Ovary (tissue), 9 donors: Measurements from ENCODE around the gene CEP83. TPM values are rescaled to one million over a fixed set of nuclear protein-coding genes. Genes with fewer than 3 reads are reported as not detected.

Experiments
- DNase-seq, 5 donors: peaks; one replicate each; pipeline ENCODE4 v3.0.0-alpha.2; 2019 to 2020
- H3K27ac ChIP-seq, 2 donors: fragments of 200-600 bp; one replicate each; pipeline versions ENCODE4 v1.5.1 to v1.8.0; 2019 to 2022
- H3K27me3 ChIP-seq: fragments of 200-600 bp; one replicate; pipeline ENCODE4 v1.8.0; 2022
- H3K36me3 ChIP-seq: fragments of 200-600 bp; sonication (generic); one replicate; pipeline ENCODE4 v1.5.1; 2019
- H3K4me1 ChIP-seq: one replicate; pipeline ENCODE4 v1.8.1; 2013; ENCODE audit warnings: mild to moderate bottlenecking, moderate library complexity; ENCODE audit not compliant: insufficient read depth
- H3K4me3 ChIP-seq: fragments of 200-600 bp; sonication (generic); one replicate; pipeline ENCODE4 v1.5.1; 2017
- H3K9me3 ChIP-seq, 2 donors: fragments of 200-600 bp in 1 of 2; sonication (generic) in 1 of 2; one replicate each; pipeline versions ENCODE4 v1.5.1 to v1.8.1; 2013 to 2019; ENCODE audit warnings: mild to moderate bottlenecking in 1 of 2, moderate library complexity in 1 of 2
- EP300 ChIP-seq: sonication (generic); formaldehyde crosslinking; IDR thresholded peaks from one replicate; pipeline ENCODE4 v1.6.1; 2017; ENCODE audit warnings: antibody characterized with exemption
- POLR2A ChIP-seq: fragments of 450-650 bp; IDR thresholded peaks from one replicate; pipeline ENCODE4 v1.6.1; 2017; ENCODE audit warnings: antibody characterized with exemption, mild to moderate bottlenecking, moderate library complexity
- WGBS, 3 donors: extraction: QIAGEN DNeasy Blood & Tissue Kit in 1 of 3; methylation state at CpG; one replicate each; pipeline versions ENCODE4 v1.1.5 to v1.1.7; 2013 to 2017; 5-methylcytosine and 5-hydroxymethylcytosine counted together
- intact Hi-C, 4 donors: fragments of 100-400 bp; cut with DNase I; formaldehyde crosslinking; loops; one replicate each; pipeline versions ENCODE4 v1.11.0 to v1.15.1; 2022 to 2023
- polyA plus RNA-seq, 2 donors: library from polyadenylated mRNA; stranded (reverse); fragments of 200-250 nt in 1 of 2; fragments of 350-450 nt in 1 of 2; fragmentation: Illumina TruSeq in 1 of 2; extraction: RNeasy Lipid Tissue Mini Kit (QIAGEN cat#74804) in 1 of 2; gene quantifications; one replicate each; pipeline ENCODE4 v1.2.3, GENCODE V29; 2013 to 2014
- total RNA-seq, 7 donors: library from RNA; depleted of rRNA in 2 of 7; stranded (reverse); fragments of >200 nt in 2 of 7; fragmentation: NEBNext Ultra II Directional in 3 of 7; extraction: Animal tissue kit (Norgen Biotek cat#: 25700) in 3 of 7; gene quantifications; one replicate each; pipeline versions ENCODE4 v1.1.0 to v1.2.4, GENCODE V29; 2016 to 2023
- TF ChIP-seq, protein P1 (sequence below), 3 donors: fragments of 450-650 bp in 2 of 3; fragments of 200-600 bp in 1 of 3; IDR thresholded peaks; one replicate each; pipeline versions ENCODE4 v1.5.1 to v1.8.0; 2016 to 2022; ENCODE audit warnings: antibody characterized with exemption in 3 of 3, mild to moderate bottlenecking in 1 of 3
- donor health status: DM: no; HTN: no; CAD: no; lungs with moderate emphysema.
- donor health status: DM: no; HTN: no; CAD: no.
- donor health status: Bipolar disorder and iron deficiency.
- donor health status: DM: yes; HTN: yes; CAD: no.
- donor health status: DM: no; HTN: no; CAD: no.
- donor health status: DM: yes; HTN: yes; CAD: no.

The CEP83 gene
- total and polyA plus RNA-seq, 9 donors = 5.5 to 47.6 (median 17.3) TPM

- Histone ChIP-seq H3K4me3 (no peak overlapping the region), H3K36me3 (no peaks in the 10 kb centered on the region), H3K27me3 (no peaks in the 10 kb centered on the region), H3K9me3 (no peaks in the 10 kb centered on the region), H3K4me1 (peaks cover 7% of the 10 kb centered on the region), H3K27ac (no peak overlapping the region)
- intact Hi-C loops = no loop called here
- 94 to 97% (median 95%) methylated on average over 3 of the region's 3 CpGs for WGBS, 3 donors
- no peak for DNase-seq
- no peak for TF ChIP-seq POLR2A
- no peak for TF ChIP-seq EP300
These were observed 186.4 kb downstream of the CEP83 start for GRCh38 chr12:94273272-94273671.

DNA sequence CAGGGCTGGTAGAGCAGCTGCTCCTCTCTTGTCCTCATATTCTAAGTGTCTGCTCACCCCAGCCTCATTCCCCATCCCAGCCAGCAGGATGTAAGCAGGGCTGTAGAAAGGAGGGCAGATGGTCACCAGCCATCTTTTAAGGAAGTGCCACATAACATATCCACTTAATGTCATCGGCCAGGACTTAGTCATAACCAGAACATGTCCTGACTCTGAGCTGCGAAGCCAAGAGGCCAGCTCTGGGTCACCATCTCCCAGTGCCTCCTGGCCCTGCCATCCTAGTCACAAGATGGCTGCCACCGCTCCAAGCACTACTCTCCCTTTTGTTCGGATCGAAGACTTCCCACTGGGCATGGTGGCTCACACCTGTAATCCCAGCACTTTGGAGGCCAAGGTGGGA lies 187.4 kb downstream of the CEP83 start:
- no peak overlapping the region for H3K27ac ChIP-seq
- TF ChIP-seq POLR2A (no peak), EP300 (no peak)
- TF ChIP-seq, protein P1, sequence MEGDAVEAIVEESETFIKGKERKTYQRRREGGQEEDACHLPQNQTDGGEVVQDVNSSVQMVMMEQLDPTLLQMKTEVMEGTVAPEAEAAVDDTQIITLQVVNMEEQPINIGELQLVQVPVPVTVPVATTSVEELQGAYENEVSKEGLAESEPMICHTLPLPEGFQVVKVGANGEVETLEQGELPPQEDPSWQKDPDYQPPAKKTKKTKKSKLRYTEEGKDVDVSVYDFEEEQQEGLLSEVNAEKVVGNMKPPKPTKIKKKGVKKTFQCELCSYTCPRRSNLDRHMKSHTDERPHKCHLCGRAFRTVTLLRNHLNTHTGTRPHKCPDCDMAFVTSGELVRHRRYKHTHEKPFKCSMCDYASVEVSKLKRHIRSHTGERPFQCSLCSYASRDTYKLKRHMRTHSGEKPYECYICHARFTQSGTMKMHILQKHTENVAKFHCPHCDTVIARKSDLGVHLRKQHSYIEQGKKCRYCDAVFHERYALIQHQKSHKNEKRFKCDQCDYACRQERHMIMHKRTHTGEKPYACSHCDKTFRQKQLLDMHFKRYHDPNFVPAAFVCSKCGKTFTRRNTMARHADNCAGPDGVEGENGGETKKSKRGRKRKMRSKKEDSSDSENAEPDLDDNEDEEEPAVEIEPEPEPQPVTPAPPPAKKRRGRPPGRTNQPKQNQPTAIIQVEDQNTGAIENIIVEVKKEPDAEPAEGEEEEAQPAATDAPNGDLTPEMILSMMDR (IDR thresholded peaks at IDR 0.05) = no peak
- no peak for DNase-seq
- H3K9me3 ChIP-seq = no peaks in the 10 kb centered on the region
- intact Hi-C loops = loop anchor here in 1 of 4 donors (1.0 kb wide), 1 partner anchor 40 kb away; no protein-coding TSS in a partner anchor
- 85 to 97% (median 95%) methylated on average over 5 of the region's 5 CpGs for WGBS, 3 donors
- H3K4me3 ChIP-seq = no peak overlapping the region
- H3K27me3 ChIP-seq = no peaks in the 10 kb centered on the region
- no peaks in the 10 kb centered on the region for H3K36me3 ChIP-seq
- H3K4me1 ChIP-seq = peaks cover 1% of the 10 kb centered on the region

GRCh38 chr12:94271351-94271750 lies 188.3 kb downstream of the CEP83 start:
- no peaks in the 10 kb centered on the region for H3K9me3 ChIP-seq
- TF ChIP-seq EP300 = no peak
- TF ChIP-seq, protein P1 (IDR thresholded peaks at IDR 0.05) = no peak
- TF ChIP-seq POLR2A = no peak
- WGBS, 3 donors = 75 to 79% (median 79%) methylated on average over 6 of the region's 6 CpGs
- H3K4me3 ChIP-seq = no peak overlapping the region
- DNase-seq = no peak
- H3K4me1 ChIP-seq = no peaks in the 10 kb centered on the region
- no peak overlapping the region for H3K27ac ChIP-seq
- intact Hi-C loops = no loop called here
- H3K36me3 ChIP-seq = no peaks in the 10 kb centered on the region
- no peaks in the 10 kb centered on the region for H3K27me3 ChIP-seq

DNA sequence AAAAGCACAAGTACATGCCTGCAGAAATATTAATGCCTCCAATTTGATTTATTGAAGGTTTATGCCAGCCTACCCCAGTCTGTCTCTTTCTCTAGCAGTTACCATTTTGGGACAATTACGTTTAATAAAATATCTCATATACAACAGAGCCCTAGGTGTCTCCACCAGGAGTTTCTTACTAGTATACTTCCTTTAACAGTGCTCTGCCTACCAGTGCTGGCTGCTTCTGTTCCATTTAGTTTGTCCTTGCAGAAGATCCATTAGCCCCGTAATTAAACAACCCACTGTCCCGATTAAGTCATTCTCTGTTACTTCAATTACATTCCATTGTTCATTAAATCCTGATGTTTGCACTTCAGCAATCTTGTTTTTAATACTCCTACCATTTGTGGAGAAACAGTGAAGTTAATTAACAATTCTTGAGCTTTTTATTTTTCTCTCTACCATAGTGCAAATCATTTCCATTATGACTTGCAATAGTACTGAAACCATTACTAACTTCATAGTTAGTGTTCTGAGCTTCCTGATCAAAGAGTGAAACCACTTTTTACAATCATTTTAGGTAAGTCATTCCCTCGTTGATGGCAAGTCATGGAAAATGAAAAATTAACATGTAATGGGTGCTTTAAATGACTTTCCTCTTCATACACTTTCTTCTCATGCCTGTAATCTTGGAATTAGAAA lies 190.2 kb downstream of the CEP83 start:
- TF ChIP-seq EP300 (no peak), POLR2A (no peak)
- TF ChIP-seq, protein P1 (IDR thresholded peaks at IDR 0.05) = no peak
- Histone ChIP-seq H3K4me1 (no peaks in the 10 kb centered on the region), H3K4me3 (no peak overlapping the region), H3K36me3 (no peaks in the 10 kb centered on the region), H3K27me3 (no peaks in the 10 kb centered on the region), H3K27ac (no peak overlapping the region), H3K9me3 (no peaks in the 10 kb centered on the region)
- WGBS, 3 donors = 33 to 51% (median 38%) methylated on average over 4 of the region's 4 CpGs
- intact Hi-C loops = no loop called here
- DNase-seq = no peak

DNA sequence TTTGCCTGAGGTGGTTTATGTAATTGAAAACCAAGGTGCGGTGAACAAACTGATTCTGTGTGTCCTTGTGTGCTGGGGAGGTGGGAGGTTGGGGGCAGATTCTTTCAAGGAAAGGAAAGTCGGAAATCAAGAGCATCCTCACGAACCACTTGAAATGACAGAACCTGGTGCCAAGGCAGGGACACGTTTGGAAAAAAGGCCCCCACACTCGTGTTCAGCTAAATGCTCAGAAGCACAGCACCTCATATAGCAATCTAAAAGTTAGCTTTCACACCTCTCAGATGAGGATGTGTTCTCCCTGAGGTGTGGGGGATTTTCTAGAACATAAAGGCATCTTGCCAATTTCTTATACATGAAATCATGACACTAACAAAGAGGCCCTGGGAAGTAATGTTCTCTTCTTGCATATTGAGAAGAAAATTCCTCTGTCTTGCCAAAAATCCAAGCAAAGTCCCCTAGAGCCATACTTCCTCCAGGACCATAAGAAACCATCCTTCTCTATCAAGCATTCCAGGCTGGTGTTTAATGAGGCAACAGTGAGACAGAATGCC lies 191.7 kb downstream of the CEP83 start:
- H3K27me3 ChIP-seq = no peaks in the 10 kb centered on the region
- WGBS, 3 donors = 91 to 96% (median 92%) methylated on average over 5 of the region's 5 CpGs
- intact Hi-C loops = no loop called here
- no peak overlapping the region for H3K4me3 ChIP-seq
- H3K36me3 ChIP-seq = no peaks in the 10 kb centered on the region
- H3K27ac ChIP-seq = no peak overlapping the region
- H3K4me1 ChIP-seq = peaks cover 5% of the 10 kb centered on the region
- no peaks in the 10 kb centered on the region for H3K9me3 ChIP-seq
- TF ChIP-seq, protein P1 (IDR thresholded peaks at IDR 0.05) = no peak
- TF ChIP-seq EP300 (no peak), POLR2A (no peak)
- DNase-seq = no peak
